ENCODE results near the gene TMEM9. TPM values are rescaled to one million over a fixed set of nuclear protein-coding genes. Genes with fewer than 3 reads are reported as not detected.

TMEM9 gene
- total RNA-seq, 3 donors from 2014 or later (not counting 1 experiment from before 2014, with no cell fraction given), result 16.2 to 18.1 (median 16.9) TPM

- H3K27me3 Mint-ChIP-seq (ENCODE audit: low read depth in 2 of 2), result peaks cover 8 to 9% of the 10 kb centered on the region in 2 donors
- no peaks in the 10 kb centered on the region for H3K9me3 Mint-ChIP-seq
- 85% methylated on average over 10 of the region's 12 CpGs for WGBS (ENCODE audit: insufficient coverage)
- H3K4me1 ChIP-seq (ENCODE audit: control insufficient read depth, insufficient read depth, low read length), result no peaks in the 10 kb centered on the region
- H3K36me3 Mint-ChIP-seq, result no peaks in the 10 kb centered on the region
- no peaks in the 10 kb centered on the region for H3K9me3 ChIP-seq (ENCODE audit: control insufficient read depth, insufficient read depth, low read length)
- H3K4me1 Mint-ChIP-seq, result no peaks in the 10 kb centered on the region
- ATAC-seq (no peak), DNase-seq (no peak)
- no peak overlapping the region for H3K4me3 Mint-ChIP-seq
- no peaks in the 10 kb centered on the region for H3K36me3 ChIP-seq (ENCODE audit: control insufficient read depth, insufficient read depth, low read length)
- intact Hi-C loops (cut with micrococcal nuclease), result no loop called here
- H3K27ac Mint-ChIP-seq, result no peak overlapping the region
- no peak overlapping the region for H3K27ac ChIP-seq (ENCODE audit: low read length)
- TF ChIP-seq CTCF (IDR thresholded peaks at IDR 0.05), result no peak
- no peak overlapping the region for H3K4me3 ChIP-seq (ENCODE audit: low read length)
- no peaks in the 10 kb centered on the region for H3K27me3 ChIP-seq (ENCODE audit: control insufficient read depth, insufficient read depth, low read length)
Observed at GRCh38 chr1:201100169-201100930, 53.9 kb downstream of the TMEM9 start.

- 74% methylated on average over 5 of the region's 5 CpGs for WGBS (ENCODE audit: insufficient coverage)
- Histone ChIP-seq H3K27me3 (ENCODE audit: control insufficient read depth, insufficient read depth, low read length) (no peaks in the 10 kb centered on the region), H3K36me3 (ENCODE audit: control insufficient read depth, insufficient read depth, low read length) (no peaks in the 10 kb centered on the region), H3K27ac (ENCODE audit: low read length) (no peak overlapping the region), H3K4me1 (ENCODE audit: control insufficient read depth, insufficient read depth, low read length) (no peaks in the 10 kb centered on the region), H3K4me3 (ENCODE audit: low read length) (no peak overlapping the region), H3K9me3 (ENCODE audit: control insufficient read depth, insufficient read depth, low read length) (no peaks in the 10 kb centered on the region)
- no peak for DNase-seq
- TF ChIP-seq CTCF (IDR thresholded peaks at IDR 0.05), result no peak
- intact Hi-C loops (cut with micrococcal nuclease), result no loop called here
- no peak overlapping the region for H3K4me3 Mint-ChIP-seq
- no peaks in the 10 kb centered on the region for H3K36me3 Mint-ChIP-seq
- no peaks in the 10 kb centered on the region for H3K4me1 Mint-ChIP-seq
- peaks cover 8 to 9% of the 10 kb centered on the region in 2 donors for H3K27me3 Mint-ChIP-seq (ENCODE audit: low read depth in 2 of 2)
- H3K9me3 Mint-ChIP-seq, result no peaks in the 10 kb centered on the region
- no peak overlapping the region for H3K27ac Mint-ChIP-seq
- no peak for ATAC-seq
Observed at GRCh38 chr1:201098992-201099677, 55.1 kb downstream of the TMEM9 start.

- WGBS (ENCODE audit: insufficient coverage), result 88% methylated on average over 17 of the region's 17 CpGs
- H3K27ac Mint-ChIP-seq, result no peak overlapping the region
Observed at GRCh38 chr1:201096977-201097856, 57.1 kb downstream of the TMEM9 start.

More at GRCh38 chr1:201096977-201097856, 57.1 kb downstream of the TMEM9 start:
- ATAC-seq, result no peak
- Histone ChIP-seq H3K27ac (ENCODE audit: low read length) (no peak overlapping the region), H3K36me3 (ENCODE audit: control insufficient read depth, insufficient read depth, low read length) (no peaks in the 10 kb centered on the region), H3K9me3 (ENCODE audit: control insufficient read depth, insufficient read depth, low read length) (no peaks in the 10 kb centered on the region), H3K27me3 (ENCODE audit: control insufficient read depth, insufficient read depth, low read length) (no peaks in the 10 kb centered on the region), H3K4me3 (ENCODE audit: low read length) (no peak overlapping the region), H3K4me1 (ENCODE audit: control insufficient read depth, insufficient read depth, low read length) (no peaks in the 10 kb centered on the region)
- no peaks in the 10 kb centered on the region for H3K9me3 Mint-ChIP-seq
- no peak for TF ChIP-seq CTCF (IDR thresholded peaks at IDR 0.05)
- H3K27me3 Mint-ChIP-seq (ENCODE audit: low read depth in 2 of 2), result peaks cover 8 to 11% of the 10 kb centered on the region in 2 donors
- H3K36me3 Mint-ChIP-seq, result no peaks in the 10 kb centered on the region
- no peaks in the 10 kb centered on the region for H3K4me1 Mint-ChIP-seq
- intact Hi-C loops (cut with micrococcal nuclease), result no loop called here
- no peak for DNase-seq
- H3K4me3 Mint-ChIP-seq, result no peak overlapping the region

Measured in natural killer cell (primary cell).